GM18861 (cell line): ENCODE results near the gene CLEC17A.
"Not testable (repeated sequence)": the region's sequence is repeated elsewhere in the genome, so short reads cannot be mapped to it uniquely, and the experiment has no call there.

ENCODE experiments used
- ATAC-seq: cut with Tn5 transposase; IDR thresholded peaks from one replicate; pipeline ENCODE4 v1.9.1; 2021; ENCODE audit not compliant: unreplicated experiment

The CLEC17A gene

GRCh38 chr19:14582894-14583340 lies at the start of gene CLEC17A:
Gene CLEC17A (plus strand): TSS chr19:14583084. CDS start chr19:14583161, 77 bp downstream.
- ATAC-seq: no peak

- no peak for ATAC-seq
These were observed 49.4 kb upstream of the CLEC17A start for GRCh38 chr19:14533450-14533849.

- no peak for ATAC-seq
These were observed 45.8 kb upstream of the CLEC17A start for GRCh38 chr19:14536926-14537692.

GRCh38 chr19:14540741-14541525 lies 42.0 kb upstream of the CLEC17A start:
- no peak for ATAC-seq

- ATAC-seq: not testable (repeated sequence)
These were observed 40.9 kb upstream of the CLEC17A start for GRCh38 chr19:14541979-14542378.

GRCh38 chr19:14542711-14543328 lies 40.1 kb upstream of the CLEC17A start:
- no peak for ATAC-seq

- no peak for ATAC-seq
These were observed 38.8 kb upstream of the CLEC17A start for GRCh38 chr19:14544047-14544446.

GRCh38 chr19:14544977-14545715 lies 37.7 kb upstream of the CLEC17A start:
- ATAC-seq: no peak

GRCh38 chr19:14545716-14546082 lies 37.2 kb upstream of the CLEC17A start:
- ATAC-seq: no peak

- ATAC-seq: no peak
These were observed 32.6 kb upstream of the CLEC17A start for GRCh38 chr19:14550201-14550754.

GRCh38 chr19:14551134-14552005 lies 31.5 kb upstream of the CLEC17A start:
- ATAC-seq: peak; percentile 56

- not testable (repeated sequence) for ATAC-seq
These were observed 30.9 kb upstream of the CLEC17A start for GRCh38 chr19:14552006-14552360.

- no peak for ATAC-seq
These were observed 29.6 kb upstream of the CLEC17A start for GRCh38 chr19:14553042-14553938.

GRCh38 chr19:14553939-14554243 lies 29.0 kb upstream of the CLEC17A start:
- no peak for ATAC-seq

- no peak for ATAC-seq
These were observed 28.5 kb upstream of the CLEC17A start for GRCh38 chr19:14554382-14554812.

GRCh38 chr19:14555918-14556661 lies 26.8 kb upstream of the CLEC17A start:
- no peak for ATAC-seq

- ATAC-seq: no peak
These were observed 26.2 kb upstream of the CLEC17A start for GRCh38 chr19:14556662-14557188.
